Body of pancreas (tissue), 4 donors: ENCODE data around the gene SVIL. TPM values are rescaled to one million over a fixed set of nuclear protein-coding genes. Genes with fewer than 3 reads are reported as not detected.
"Not testable (repeated sequence)": the region's sequence is repeated elsewhere in the genome, so short reads cannot be mapped to it uniquely, and the experiment has no call there.

Experiments
- ATAC-seq: fragments of 150-250 bp; one replicate; pipeline ENCODE4 v1.9.1; 2016
- DNase-seq, 4 donors: peaks; one replicate each; pipeline ENCODE4 v3.0.0-alpha.2; 2019
- H3K27ac ChIP-seq, 4 donors: fragments of 200-600 bp; sonication (generic); 1 replicate in 3 of 4; 2 replicates in 1 of 4; pipeline versions ENCODE4 v1.5.1 to v1.6.1; 2016 to 2019; ENCODE audit warnings: mild to moderate bottlenecking in 1 of 4, mixed read lengths in 1 of 4, moderate library complexity in 1 of 4
- H3K27me3 ChIP-seq, 2 donors: fragments of 200-600 bp; sonication (generic); one replicate each; pipeline ENCODE4 v1.6.0; 2016; ENCODE audit warnings: mild to moderate bottlenecking in 1 of 2
- H3K36me3 ChIP-seq, 2 donors: fragments of 200-600 bp; sonication (generic); replicated peaks in 1 of 2; 2 replicates each; pipeline ENCODE4 v1.5.1; 2016; ENCODE audit warnings: low read depth in 2 of 2; ENCODE audit not compliant: insufficient read depth in 1 of 2
- H3K4me1 ChIP-seq: fragments of 200-600 bp; sonication (generic); one replicate; pipeline ENCODE4 v1.6.0; 2016
- H3K4me3 ChIP-seq, 2 donors: fragments of 200-600 bp; sonication (generic); 1 replicate in 1 of 2; 2 replicates in 1 of 2; pipeline ENCODE4 v1.5.1; 2016 to 2019
- H3K9me3 ChIP-seq, 3 donors: fragments of 200-600 bp; sonication (generic); 1 replicate in 2 of 3; 2 replicates in 1 of 3; pipeline ENCODE4 v1.5.1; 2016
- POLR2A ChIP-seq, 3 donors: fragments of 450-650 bp; IDR thresholded peaks; one replicate each; pipeline ENCODE4 v1.6.1; 2016; ENCODE audit warnings: antibody characterized with exemption in 3 of 3, mild to moderate bottlenecking in 2 of 3
- WGBS, 2 donors: methylation state at CpG; one replicate each; pipeline ENCODE4 v1.1.5; 2017; 5-methylcytosine and 5-hydroxymethylcytosine counted together
- intact Hi-C: fragments of 100-400 bp; cut with DNase I; formaldehyde crosslinking; loops from one replicate; pipeline ENCODE4 v1.15.1; 2023
- total RNA-seq, 2 donors: library from RNA; depleted of rRNA; stranded (reverse); fragments of >200 nt; gene quantifications; one replicate each; pipeline ENCODE4 v1.1.0, GENCODE V29; 2016
- TF ChIP-seq, protein P1 (sequence below), 7 experiments: fragments of 450-650 bp in 4 of 7; fragments of 200-600 bp in 3 of 7; sonication (generic) in 3 of 7; IDR thresholded peaks; one replicate each; pipeline ENCODE4 v1.5.1; 2016 to 2019; ENCODE audit warnings: antibody characterized with exemption in 7 of 7

The SVIL gene
- total RNA-seq, 2 donors from 2014 or later = 25.4 to 41.2 TPM

DNA sequence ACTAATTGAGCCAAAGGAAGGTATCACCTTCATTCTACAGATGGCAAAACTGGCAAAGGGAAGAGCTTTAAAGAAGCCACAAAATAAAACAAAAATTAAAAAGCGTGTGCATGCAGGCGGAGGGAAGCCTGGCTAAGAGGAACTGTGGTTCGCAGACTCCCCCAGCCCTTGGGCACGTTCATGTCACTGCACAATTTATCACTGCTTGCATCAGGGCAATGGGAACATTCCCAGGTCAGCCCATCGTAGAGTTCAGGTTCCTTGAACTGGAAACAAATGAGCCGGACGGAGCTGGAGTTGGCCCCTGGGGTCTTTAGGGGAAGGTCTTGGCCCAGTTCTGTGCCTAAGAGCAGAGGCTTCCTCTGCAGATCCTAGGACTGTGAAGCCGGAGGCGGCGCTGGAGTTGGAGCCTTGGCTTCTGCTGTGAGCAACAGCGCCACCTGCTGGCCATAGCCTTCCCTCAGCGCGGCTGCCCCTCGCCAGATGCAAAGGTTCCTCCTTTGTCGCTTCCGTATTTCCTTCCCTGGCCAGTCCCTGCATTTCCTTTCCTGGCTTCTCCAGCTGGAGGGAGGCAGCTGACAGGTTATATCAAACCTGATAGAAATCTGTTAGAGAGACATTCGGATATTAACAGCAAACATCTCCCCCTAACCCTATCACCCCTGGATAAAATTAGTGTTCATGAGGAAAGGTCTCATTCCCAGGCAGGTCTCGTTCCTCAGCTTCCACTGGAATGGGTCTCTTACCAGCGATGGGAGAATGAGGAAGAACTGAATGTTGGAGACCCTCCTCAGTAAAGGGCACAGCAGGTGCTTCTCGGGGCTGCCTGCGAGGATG, 185.8 kb downstream of the SVIL start:
- H3K27ac ChIP-seq, H3K4me3 ChIP-seq, H3K4me1 ChIP-seq, H3K27me3 ChIP-seq, H3K9me3 ChIP-seq, H3K36me3 ChIP-seq: not testable (repeated sequence)
- TF ChIP-seq, protein P1, sequence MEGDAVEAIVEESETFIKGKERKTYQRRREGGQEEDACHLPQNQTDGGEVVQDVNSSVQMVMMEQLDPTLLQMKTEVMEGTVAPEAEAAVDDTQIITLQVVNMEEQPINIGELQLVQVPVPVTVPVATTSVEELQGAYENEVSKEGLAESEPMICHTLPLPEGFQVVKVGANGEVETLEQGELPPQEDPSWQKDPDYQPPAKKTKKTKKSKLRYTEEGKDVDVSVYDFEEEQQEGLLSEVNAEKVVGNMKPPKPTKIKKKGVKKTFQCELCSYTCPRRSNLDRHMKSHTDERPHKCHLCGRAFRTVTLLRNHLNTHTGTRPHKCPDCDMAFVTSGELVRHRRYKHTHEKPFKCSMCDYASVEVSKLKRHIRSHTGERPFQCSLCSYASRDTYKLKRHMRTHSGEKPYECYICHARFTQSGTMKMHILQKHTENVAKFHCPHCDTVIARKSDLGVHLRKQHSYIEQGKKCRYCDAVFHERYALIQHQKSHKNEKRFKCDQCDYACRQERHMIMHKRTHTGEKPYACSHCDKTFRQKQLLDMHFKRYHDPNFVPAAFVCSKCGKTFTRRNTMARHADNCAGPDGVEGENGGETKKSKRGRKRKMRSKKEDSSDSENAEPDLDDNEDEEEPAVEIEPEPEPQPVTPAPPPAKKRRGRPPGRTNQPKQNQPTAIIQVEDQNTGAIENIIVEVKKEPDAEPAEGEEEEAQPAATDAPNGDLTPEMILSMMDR (IDR thresholded peaks at IDR 0.05) = peak; percentile 63 to 92 (median 73)
- DNase-seq (peak; percentile 83 to 90 (median 86)), ATAC-seq (peak; percentile 91)
- intact Hi-C loops = loop anchor here (10.0 kb wide), 1 partner anchor 54 kb away; no protein-coding TSS in a partner anchor
- WGBS, 2 donors = 23 to 29% methylated on average over 18 to 21 of the region's 21 CpGs

DNA sequence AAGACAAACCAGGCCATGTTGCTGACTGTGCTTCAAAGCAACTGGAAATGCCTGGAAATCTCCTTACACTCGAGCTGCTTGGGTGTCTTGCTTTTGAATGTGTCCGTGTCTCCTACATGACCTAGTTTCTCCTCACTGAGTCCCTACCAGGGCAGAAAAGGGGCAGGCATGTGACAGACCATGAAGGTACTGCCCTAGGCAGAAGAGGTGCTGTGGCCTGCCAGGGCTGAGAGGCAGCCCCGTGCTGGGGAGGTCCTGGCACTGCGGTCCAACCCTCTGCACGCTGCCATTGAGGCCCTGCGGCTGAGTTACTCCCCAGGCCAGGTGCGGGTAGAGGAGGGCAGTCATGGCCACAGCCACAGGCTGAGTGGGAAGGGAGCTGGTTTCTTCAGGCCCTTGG, 186.6 kb downstream of the SVIL start:
- Histone ChIP-seq H3K36me3 (no peaks in the 10 kb centered on the region), H3K27ac (no peak overlapping the region), H3K4me3 (no peak overlapping the region), H3K4me1 (peaks cover 15% of the 10 kb centered on the region), H3K9me3 (no peaks in the 10 kb centered on the region), H3K27me3 (no peaks in the 10 kb centered on the region)
- no peak for DNase-seq
- WGBS, 2 donors = 65 to 89% methylated on average over 5 to 7 of the region's 7 CpGs
- intact Hi-C loops = loop anchor here (10.0 kb wide), 1 partner anchor 53 kb away; no protein-coding TSS in a partner anchor
- no peak for ATAC-seq
- TF ChIP-seq, protein P1 (IDR thresholded peaks at IDR 0.05) = no peak
- TF ChIP-seq POLR2A (IDR thresholded peaks at IDR 0.05) = no peak

DNA sequence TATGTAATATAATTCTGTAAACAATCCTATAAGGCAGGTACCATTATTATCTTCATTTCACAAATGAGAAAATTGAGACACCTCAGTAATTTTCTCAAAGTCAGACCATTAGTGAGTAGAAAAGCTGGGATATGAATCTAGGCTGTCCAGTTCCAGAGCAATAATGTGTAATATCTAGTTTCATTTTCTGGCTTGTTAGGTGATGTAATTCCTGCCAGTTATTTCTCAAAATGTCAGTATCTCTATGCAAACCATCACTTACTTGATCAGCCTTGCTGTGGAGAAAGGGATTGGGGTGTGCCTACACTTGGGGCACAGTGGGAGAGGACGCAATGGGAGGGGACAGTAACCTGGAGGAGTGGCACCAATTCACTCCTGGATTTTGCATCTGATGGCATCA, 188.4 kb downstream of the SVIL start:
- DNase-seq = no peak
- 94% methylated on average over 1 of the region's 1 CpG for WGBS, 2 donors
- intact Hi-C loops = loop anchor here (10.0 kb wide), 1 partner anchor 52 kb away; no protein-coding TSS in a partner anchor
- TF ChIP-seq, protein P1 (IDR thresholded peaks at IDR 0.05) = no peak
- no peak for TF ChIP-seq POLR2A (IDR thresholded peaks at IDR 0.05)
- ATAC-seq = no peak
- H3K27me3 ChIP-seq = no peaks in the 10 kb centered on the region
- no peaks in the 10 kb centered on the region for H3K36me3 ChIP-seq
- H3K27ac ChIP-seq = no peak overlapping the region
- H3K4me1 ChIP-seq = peaks cover 17% of the 10 kb centered on the region
- H3K4me3 ChIP-seq = no peak overlapping the region
- H3K9me3 ChIP-seq = no peaks in the 10 kb centered on the region

DNA sequence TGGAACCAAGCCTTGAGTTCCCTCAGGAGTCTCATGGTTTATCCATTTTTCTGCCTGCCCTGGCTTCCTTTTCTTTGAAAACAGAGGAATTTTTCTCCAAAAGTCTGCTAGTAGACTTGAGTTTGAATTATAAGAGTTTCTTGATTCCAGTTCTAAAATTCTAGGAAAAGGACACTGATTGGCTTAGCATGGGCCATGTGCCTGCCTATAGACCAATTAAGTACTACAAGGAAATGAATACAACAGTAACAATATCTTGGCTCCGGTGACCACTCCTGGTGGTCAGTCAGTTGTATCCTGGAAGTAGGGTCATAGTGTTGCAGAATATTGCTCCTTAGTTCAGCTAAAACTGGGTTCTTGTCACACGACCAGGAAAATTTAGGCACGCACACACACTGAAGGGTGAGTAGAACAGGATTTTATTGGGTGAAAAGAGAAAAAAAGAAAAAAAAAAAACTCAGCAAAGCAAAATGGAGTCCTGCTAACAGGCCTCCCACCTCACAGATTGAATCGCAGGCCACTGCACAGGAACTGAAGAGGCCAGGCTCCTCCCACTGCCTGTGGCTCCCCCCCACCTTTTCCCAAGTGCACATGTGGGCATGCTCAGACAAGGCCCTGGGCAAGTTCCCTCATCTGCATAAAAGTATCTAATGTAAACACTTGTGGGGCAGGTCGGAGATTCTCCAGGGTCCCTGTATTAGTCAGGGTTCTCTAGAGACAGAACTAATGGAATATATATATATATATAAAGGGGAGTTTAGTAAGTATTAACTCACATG, 190.8 kb downstream of the SVIL start:
- no peaks in the 10 kb centered on the region for H3K36me3 ChIP-seq
- H3K9me3 ChIP-seq = peaks cover 0 to 5% (median 0%) of the 10 kb centered on the region in 3 donors
- no peak overlapping the region for H3K27ac ChIP-seq
- ATAC-seq = no peak
- no peak overlapping the region for H3K4me3 ChIP-seq
- intact Hi-C loops = loop anchor here (10.0 kb wide), 1 partner anchor 49 kb away; no protein-coding TSS in a partner anchor
- no peaks in the 10 kb centered on the region for H3K27me3 ChIP-seq
- DNase-seq = no peak
- WGBS, 2 donors = 90 to 94% methylated on average over 5 of the region's 5 CpGs
- TF ChIP-seq POLR2A (IDR thresholded peaks at IDR 0.05) = no peak
- TF ChIP-seq, protein P1 (IDR thresholded peaks at IDR 0.05) = no peak
- H3K4me1 ChIP-seq = peaks cover 12% of the 10 kb centered on the region
